ENCODE results near the gene LARGE2. TPM values are rescaled to one million over a fixed set of nuclear protein-coding genes. Genes with fewer than 3 reads are reported as not detected.

Gene LARGE2
- total RNA-seq, 1 donor = not detected

- peaks cover 11% of the 10 kb centered on the region for H3K4me1 ChIP-seq (ENCODE audit: insufficient read depth, low read length)
- H3K79me2 ChIP-seq (ENCODE audit: insufficient read depth, low read length) = peaks cover 20% of the 10 kb centered on the region
- H3K27ac ChIP-seq (ENCODE audit: low read depth, low read length) = peak within 1 kb of the TSS; percentile 84
- peaks cover 20% of the 10 kb centered on the region for H3K36me3 ChIP-seq (ENCODE audit: insufficient read depth, low read length)
- no peak for TF ChIP-seq CTCF (IDR thresholded peaks at IDR 0.05; ENCODE audit: extremely low read depth, low read depth, low read length)
- peak; percentile 100 for DNase-seq (ENCODE audit: insufficient read length, low spot score, missing footprints)
- H2AFZ ChIP-seq (ENCODE audit: low read length) = peak within 1 kb of the TSS; percentile 99
- peaks cover 21% of the 10 kb centered on the region for H3K27me3 ChIP-seq (ENCODE audit: insufficient read depth, low read length)
- H3K4me3 ChIP-seq (ENCODE audit: insufficient read depth, low read length) = peak within 1 kb of the TSS; percentile 100
- H4K20me1 ChIP-seq (ENCODE audit: insufficient read depth, low read length) = peaks cover 13% of the 10 kb centered on the region
- H3K9me3 ChIP-seq (ENCODE audit: low read depth, low read length) = no peaks in the 10 kb centered on the region
- H3K4me2 ChIP-seq (ENCODE audit: insufficient read depth, low read length) = peak within 1 kb of the TSS; percentile 98
Observed at GRCh38 chr11:45917623-45918330, 4.7 kb upstream of the LARGE2 start, which contains the start of gene PEX16. Gene PEX16, minus strand, starts transcription at chr11:45917877. Its CDS starts 66 bp downstream, at chr11:45917811.

- peak overlapping the region; percentile 98 for H3K4me2 ChIP-seq (ENCODE audit: insufficient read depth, low read length)
- H3K4me3 ChIP-seq (ENCODE audit: insufficient read depth, low read length) = peak overlapping the region; percentile 100
- no peak for TF ChIP-seq CTCF (IDR thresholded peaks at IDR 0.05; ENCODE audit: extremely low read depth, low read depth, low read length)
- no peaks in the 10 kb centered on the region for H3K9me3 ChIP-seq (ENCODE audit: low read depth, low read length)
- H3K36me3 ChIP-seq (ENCODE audit: insufficient read depth, low read length) = peaks cover 13% of the 10 kb centered on the region
- H3K27ac ChIP-seq (ENCODE audit: low read depth, low read length) = peak overlapping the region; percentile 84
- H3K27me3 ChIP-seq (ENCODE audit: insufficient read depth, low read length) = peaks cover 27% of the 10 kb centered on the region
- peaks cover 20% of the 10 kb centered on the region for H3K79me2 ChIP-seq (ENCODE audit: insufficient read depth, low read length)
- peak overlapping the region; percentile 99 for H2AFZ ChIP-seq (ENCODE audit: low read length)
- H4K20me1 ChIP-seq (ENCODE audit: insufficient read depth, low read length) = peaks cover 13% of the 10 kb centered on the region
- H3K4me1 ChIP-seq (ENCODE audit: insufficient read depth, low read length) = peaks cover 11% of the 10 kb centered on the region
- peak; percentile 100 for DNase-seq (ENCODE audit: insufficient read length, low spot score, missing footprints)
Observed at GRCh38 chr11:45918331-45918941, 4.0 kb upstream of the LARGE2 start.

- peaks cover 11% of the 10 kb centered on the region for H3K4me1 ChIP-seq (ENCODE audit: insufficient read depth, low read length)
- TF ChIP-seq CTCF (IDR thresholded peaks at IDR 0.05; ENCODE audit: extremely low read depth, low read depth, low read length) = no peak
- H3K27ac ChIP-seq (ENCODE audit: low read depth, low read length) = no peak overlapping the region
- H3K9me3 ChIP-seq (ENCODE audit: low read depth, low read length) = no peaks in the 10 kb centered on the region
- H3K4me2 ChIP-seq (ENCODE audit: insufficient read depth, low read length) = peak overlapping the region; percentile 98
- H3K79me2 ChIP-seq (ENCODE audit: insufficient read depth, low read length) = peaks cover 20% of the 10 kb centered on the region
- peak; percentile 72 for DNase-seq (ENCODE audit: insufficient read length, low spot score, missing footprints)
- H2AFZ ChIP-seq (ENCODE audit: low read length) = peak overlapping the region; percentile 1
- peaks cover 13% of the 10 kb centered on the region for H4K20me1 ChIP-seq (ENCODE audit: insufficient read depth, low read length)
- peak overlapping the region; percentile 100 for H3K4me3 ChIP-seq (ENCODE audit: insufficient read depth, low read length)
- peaks cover 31% of the 10 kb centered on the region for H3K27me3 ChIP-seq (ENCODE audit: insufficient read depth, low read length)
- H3K36me3 ChIP-seq (ENCODE audit: insufficient read depth, low read length) = peaks cover 7% of the 10 kb centered on the region
Observed at GRCh38 chr11:45918962-45919675, 3.3 kb upstream of the LARGE2 start.

Measured in osteoblast (primary cell).